PC-9 (cell line): ENCODE data around the gene EIF4G3.

Experiments used
- CTCF ChIP-seq: fragments of 200-600 bp; sonication (generic); conservative IDR thresholded peaks from 2 replicates; pipeline ENCODE4 v1.6.1; 2017; ENCODE audit warnings: mixed run types, antibody characterized with exemption, mild to moderate bottlenecking, moderate library complexity
- EZH2 ChIP-seq: fragments of 200-600 bp; sonication (generic); IDR thresholded peaks from 2 replicates; pipeline ENCODE4 v1.8.0; 2017; ENCODE audit warnings: antibody characterized with exemption, low read depth

GRCh38 chr1:20873311-20873710 lies 303.4 kb downstream of the EIF4G3 start:
- TF ChIP-seq CTCF = no peak
- TF ChIP-seq EZH2 = no peak
